Stomach (tissue), 4 donors: ENCODE data around the gene SBSN.

Experiments
- EP300 ChIP-seq: sonication (generic); formaldehyde crosslinking; IDR thresholded peaks from one replicate; pipeline ENCODE4 v1.6.1; 2017; ENCODE audit warnings: antibody characterized with exemption
- POLR2A ChIP-seq, 4 donors: fragments of 450-650 bp; IDR thresholded peaks; one replicate each; pipeline ENCODE4 v1.6.1; 2016; ENCODE audit warnings: antibody characterized with exemption in 4 of 4, control low read depth in 2 of 4, mild to moderate bottlenecking in 1 of 4, moderate library complexity in 1 of 4
- POLR2AphosphoS5 ChIP-seq, 3 donors: sonication (generic); formaldehyde crosslinking; IDR thresholded peaks; one replicate each; pipeline ENCODE4 v1.6.1; 2016; ENCODE audit warnings: antibody characterized with exemption in 3 of 3
- TF ChIP-seq, protein P1 (sequence below), 7 experiments: fragments of 450-650 bp in 4 of 7; fragments of 200-600 bp in 3 of 7; sonication (generic) in 3 of 7; IDR thresholded peaks; one replicate each; pipeline ENCODE4 v1.5.1; 2016 to 2019; ENCODE audit warnings: antibody characterized with exemption in 7 of 7, control low read depth in 2 of 7, mild to moderate bottlenecking in 1 of 7

DNA sequence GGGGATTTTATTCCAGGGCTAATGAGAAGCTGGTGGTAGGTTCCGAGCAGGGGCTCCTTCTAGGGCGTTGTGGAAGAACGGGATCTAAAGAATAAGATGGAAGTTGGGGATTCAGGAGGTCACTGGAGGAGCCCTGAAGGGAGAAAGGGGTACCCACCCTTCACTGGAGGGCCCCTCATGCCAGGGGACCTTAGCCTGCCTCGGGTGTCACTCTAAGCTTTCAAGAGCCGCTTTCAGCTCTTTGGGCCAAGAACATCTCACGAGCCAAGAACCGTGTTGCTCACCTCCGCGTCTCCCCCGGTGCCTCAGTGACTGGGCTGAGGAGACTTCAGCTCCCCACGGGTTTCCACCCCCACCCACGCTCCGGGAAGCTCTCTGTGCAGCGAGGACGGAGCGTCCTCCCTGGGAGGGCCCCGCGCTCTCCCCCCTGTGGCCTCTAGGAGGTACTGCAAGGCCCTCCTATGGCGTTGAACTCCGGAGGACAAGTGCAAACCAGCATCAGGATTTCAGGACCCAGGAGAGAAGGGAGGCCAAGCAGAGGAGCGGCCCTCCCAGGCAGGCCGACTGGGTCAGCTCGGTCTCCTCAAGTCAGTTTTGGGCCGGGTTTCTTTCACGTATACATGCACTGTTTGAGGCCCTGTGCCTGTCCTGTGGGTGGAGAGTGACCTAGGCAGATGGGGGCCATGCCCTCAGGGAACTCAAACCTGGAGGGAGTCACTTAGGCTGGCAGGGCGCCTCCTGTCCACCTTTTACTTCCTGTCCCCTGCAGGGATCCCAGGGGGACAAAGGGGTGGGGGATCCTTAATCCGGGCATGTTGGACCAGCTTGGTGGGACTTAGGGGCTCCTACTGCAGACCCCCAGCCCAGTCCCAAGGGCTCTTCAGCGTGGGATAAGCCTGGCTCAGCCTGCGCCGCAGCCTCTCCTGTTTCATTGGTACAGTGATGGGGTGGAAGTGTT is 32.7 kb downstream of the SBSN start:
- TF ChIP-seq POLR2A (IDR thresholded peaks at IDR 0.05) (no peak), POLR2AphosphoS5 (IDR thresholded peaks at IDR 0.05) (peak in 1 of 3 donors; percentile 55), EP300 (no peak)
- TF ChIP-seq, protein P1, sequence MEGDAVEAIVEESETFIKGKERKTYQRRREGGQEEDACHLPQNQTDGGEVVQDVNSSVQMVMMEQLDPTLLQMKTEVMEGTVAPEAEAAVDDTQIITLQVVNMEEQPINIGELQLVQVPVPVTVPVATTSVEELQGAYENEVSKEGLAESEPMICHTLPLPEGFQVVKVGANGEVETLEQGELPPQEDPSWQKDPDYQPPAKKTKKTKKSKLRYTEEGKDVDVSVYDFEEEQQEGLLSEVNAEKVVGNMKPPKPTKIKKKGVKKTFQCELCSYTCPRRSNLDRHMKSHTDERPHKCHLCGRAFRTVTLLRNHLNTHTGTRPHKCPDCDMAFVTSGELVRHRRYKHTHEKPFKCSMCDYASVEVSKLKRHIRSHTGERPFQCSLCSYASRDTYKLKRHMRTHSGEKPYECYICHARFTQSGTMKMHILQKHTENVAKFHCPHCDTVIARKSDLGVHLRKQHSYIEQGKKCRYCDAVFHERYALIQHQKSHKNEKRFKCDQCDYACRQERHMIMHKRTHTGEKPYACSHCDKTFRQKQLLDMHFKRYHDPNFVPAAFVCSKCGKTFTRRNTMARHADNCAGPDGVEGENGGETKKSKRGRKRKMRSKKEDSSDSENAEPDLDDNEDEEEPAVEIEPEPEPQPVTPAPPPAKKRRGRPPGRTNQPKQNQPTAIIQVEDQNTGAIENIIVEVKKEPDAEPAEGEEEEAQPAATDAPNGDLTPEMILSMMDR (IDR thresholded peaks at IDR 0.05): peak in 5 of 7 experiments; percentile 90 to 100 (median 97)
